Breast epithelium (tissue), 4 donors: ENCODE measurements around the gene UBTD1. TPM values are rescaled to one million over a fixed set of nuclear protein-coding genes. Genes with fewer than 3 reads are reported as not detected.
"Not testable (repeated sequence)": the region's sequence is repeated elsewhere in the genome, so short reads cannot be mapped to it uniquely, and the experiment has no call there.

Source experiments
- DNase-seq, 2 donors: peaks; one replicate each; pipeline ENCODE4 v3.0.0-alpha.2; 2019; ENCODE audit warnings: low spot score in 2 of 2
- H3K27ac ChIP-seq, 2 donors: fragments of 200-600 bp; sonication (generic) in 1 of 2; one replicate each; pipeline ENCODE4 v1.5.1; 2016 to 2019; ENCODE audit warnings: mild to moderate bottlenecking in 1 of 2
- H3K27me3 ChIP-seq, 2 donors: fragments of 200-600 bp; sonication (generic) in 1 of 2; one replicate each; pipeline versions ENCODE4 v1.5.1 to v1.6.0; 2017 to 2019; ENCODE audit warnings: control low read depth in 1 of 2, mild to moderate bottlenecking in 1 of 2
- H3K36me3 ChIP-seq: fragments of 200-600 bp; one replicate; pipeline ENCODE4 v1.5.1; 2019
- H3K4me1 ChIP-seq, 2 donors: fragments of 200-600 bp; sonication (generic); one replicate each; pipeline ENCODE4 v1.5.1; 2016 to 2019; ENCODE audit warnings: control low read depth in 1 of 2
- H3K4me3 ChIP-seq, 3 donors: fragments of 200-600 bp; sonication (generic); 1 replicate in 2 of 3; 2 replicates in 1 of 3; pipeline ENCODE4 v1.5.1; 2016 to 2019; ENCODE audit warnings: mild to moderate bottlenecking in 3 of 3, moderate library complexity in 2 of 3
- H3K9me3 ChIP-seq, 2 donors: fragments of 200-600 bp; sonication (generic) in 1 of 2; one replicate each; pipeline ENCODE4 v1.5.1; 2016 to 2019; ENCODE audit warnings: control low read depth in 1 of 2
- POLR2A ChIP-seq: fragments of 450-650 bp; IDR thresholded peaks from one replicate; pipeline ENCODE4 v1.6.1; 2016; ENCODE audit warnings: antibody characterized with exemption, mild to moderate bottlenecking, moderate library complexity
- POLR2AphosphoS5 ChIP-seq, 3 donors: sonication (generic); formaldehyde crosslinking; IDR thresholded peaks; one replicate each; pipeline ENCODE4 v1.6.1; 2017; ENCODE audit warnings: antibody characterized with exemption in 3 of 3
- intact Hi-C: fragments of 100-400 bp; cut with DNase I; formaldehyde crosslinking; loops from one replicate; pipeline ENCODE4 v1.15.1; 2023; ENCODE audit warnings: low total_unique reads
- total RNA-seq, 3 donors: library from RNA; depleted of rRNA; stranded (reverse); fragments of >200 nt; gene quantifications; one replicate each; pipeline ENCODE4 v1.1.0, GENCODE V29; 2016
- TF ChIP-seq, protein P1 (sequence below), 3 donors: fragments of 450-650 bp; IDR thresholded peaks; one replicate each; pipeline ENCODE4 v1.5.1; 2016 to 2017; ENCODE audit warnings: antibody characterized with exemption in 3 of 3, mild to moderate bottlenecking in 3 of 3, moderate library complexity in 3 of 3

Gene UBTD1
- total RNA-seq, 3 donors from 2014 or later: 9.9 to 14.7 (median 12.4) TPM

DNA sequence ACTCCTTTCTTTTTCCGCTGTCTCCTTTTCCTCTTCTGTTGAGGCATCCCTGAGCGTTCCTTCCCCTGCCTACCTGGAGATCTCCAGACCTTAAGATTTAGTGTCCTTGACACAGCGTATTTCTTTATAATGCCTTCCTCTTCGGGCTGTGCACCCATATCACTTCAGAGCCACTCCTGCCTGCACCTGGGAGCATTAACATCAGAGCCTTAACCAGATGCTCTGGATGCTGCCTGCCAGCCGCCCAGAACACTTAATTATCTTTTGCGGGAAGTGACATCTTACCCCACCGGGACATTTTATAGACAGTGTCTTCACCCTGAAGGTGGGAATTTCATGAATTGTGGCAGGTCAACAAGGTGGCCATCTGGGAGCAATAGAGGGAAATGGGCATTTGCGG, 24.2 kb downstream of the UBTD1 start:
- Histone ChIP-seq H3K27ac (no peak overlapping the region), H3K36me3 (no peaks in the 10 kb centered on the region), H3K4me3 (no peak overlapping the region), H3K9me3 (no peaks in the 10 kb centered on the region), H3K4me1 (peaks cover 0 to 7% of the 10 kb centered on the region in 2 donors), H3K27me3 (no peaks in the 10 kb centered on the region)
- TF ChIP-seq POLR2AphosphoS5 (IDR thresholded peaks at IDR 0.05) (no peak), POLR2A (no peak)
- TF ChIP-seq, protein P1, sequence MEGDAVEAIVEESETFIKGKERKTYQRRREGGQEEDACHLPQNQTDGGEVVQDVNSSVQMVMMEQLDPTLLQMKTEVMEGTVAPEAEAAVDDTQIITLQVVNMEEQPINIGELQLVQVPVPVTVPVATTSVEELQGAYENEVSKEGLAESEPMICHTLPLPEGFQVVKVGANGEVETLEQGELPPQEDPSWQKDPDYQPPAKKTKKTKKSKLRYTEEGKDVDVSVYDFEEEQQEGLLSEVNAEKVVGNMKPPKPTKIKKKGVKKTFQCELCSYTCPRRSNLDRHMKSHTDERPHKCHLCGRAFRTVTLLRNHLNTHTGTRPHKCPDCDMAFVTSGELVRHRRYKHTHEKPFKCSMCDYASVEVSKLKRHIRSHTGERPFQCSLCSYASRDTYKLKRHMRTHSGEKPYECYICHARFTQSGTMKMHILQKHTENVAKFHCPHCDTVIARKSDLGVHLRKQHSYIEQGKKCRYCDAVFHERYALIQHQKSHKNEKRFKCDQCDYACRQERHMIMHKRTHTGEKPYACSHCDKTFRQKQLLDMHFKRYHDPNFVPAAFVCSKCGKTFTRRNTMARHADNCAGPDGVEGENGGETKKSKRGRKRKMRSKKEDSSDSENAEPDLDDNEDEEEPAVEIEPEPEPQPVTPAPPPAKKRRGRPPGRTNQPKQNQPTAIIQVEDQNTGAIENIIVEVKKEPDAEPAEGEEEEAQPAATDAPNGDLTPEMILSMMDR (IDR thresholded peaks at IDR 0.05): no peak
- DNase-seq: no peak
- intact Hi-C loops: no loop called here

DNA sequence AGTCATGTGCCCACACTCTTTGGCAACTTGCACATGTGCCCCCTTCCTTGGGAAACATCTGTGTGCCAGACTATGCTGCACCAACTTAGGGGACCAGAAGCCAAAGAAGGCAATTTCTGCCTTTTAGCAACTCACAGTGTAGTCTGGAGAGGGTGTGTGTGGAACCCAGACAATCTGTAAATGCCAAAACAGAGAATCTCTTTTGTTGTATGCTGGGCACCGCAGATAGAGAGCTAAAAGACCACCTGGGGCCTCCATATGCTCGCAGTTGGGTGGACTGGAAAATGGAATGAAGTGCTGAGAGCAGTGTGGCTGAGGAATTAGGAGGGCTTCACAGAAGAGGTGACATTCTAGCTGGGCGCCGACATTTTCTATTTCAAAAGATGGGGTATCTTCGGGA, 26.4 kb downstream of the UBTD1 start:
- DNase-seq: no peak
- H3K4me3 ChIP-seq: no peak overlapping the region
- intact Hi-C loops: no loop called here
- H3K27me3 ChIP-seq: no peaks in the 10 kb centered on the region
- no peaks in the 10 kb centered on the region for H3K4me1 ChIP-seq
- H3K36me3 ChIP-seq: no peaks in the 10 kb centered on the region
- no peaks in the 10 kb centered on the region for H3K9me3 ChIP-seq
- no peak overlapping the region for H3K27ac ChIP-seq
- TF ChIP-seq POLR2AphosphoS5 (IDR thresholded peaks at IDR 0.05) (no peak), POLR2A (no peak)
- TF ChIP-seq, protein P1 (IDR thresholded peaks at IDR 0.05): no peak

DNA sequence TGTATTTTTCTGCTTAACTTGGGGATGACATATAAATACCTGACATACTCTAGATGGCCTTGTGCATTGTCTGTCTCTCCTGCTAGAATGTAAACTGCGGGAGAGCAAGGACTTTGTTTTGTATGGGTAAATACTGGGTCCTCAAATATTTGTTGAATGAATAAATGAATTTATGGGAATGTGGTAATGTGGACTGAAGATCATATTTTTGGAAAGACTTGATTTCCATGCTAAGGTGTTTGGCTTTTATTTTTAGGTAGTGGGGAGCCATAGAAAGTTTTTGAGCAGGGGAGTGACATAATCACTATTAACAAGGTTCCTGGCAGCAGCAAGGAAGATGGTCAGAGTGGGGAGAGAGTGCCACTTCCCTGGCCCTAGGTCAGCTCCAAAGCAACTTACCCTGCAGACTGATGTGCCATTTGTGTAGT, 27.0 kb downstream of the UBTD1 start:
- intact Hi-C loops: no loop called here
- H3K4me3 ChIP-seq: no peak overlapping the region
- H3K36me3 ChIP-seq: no peaks in the 10 kb centered on the region
- DNase-seq: no peak
- no peak overlapping the region for H3K27ac ChIP-seq
- H3K9me3 ChIP-seq: no peaks in the 10 kb centered on the region
- no peaks in the 10 kb centered on the region for H3K27me3 ChIP-seq
- no peaks in the 10 kb centered on the region for H3K4me1 ChIP-seq
- TF ChIP-seq POLR2AphosphoS5 (IDR thresholded peaks at IDR 0.05) (no peak), POLR2A (no peak)
- TF ChIP-seq, protein P1 (IDR thresholded peaks at IDR 0.05): no peak

DNA sequence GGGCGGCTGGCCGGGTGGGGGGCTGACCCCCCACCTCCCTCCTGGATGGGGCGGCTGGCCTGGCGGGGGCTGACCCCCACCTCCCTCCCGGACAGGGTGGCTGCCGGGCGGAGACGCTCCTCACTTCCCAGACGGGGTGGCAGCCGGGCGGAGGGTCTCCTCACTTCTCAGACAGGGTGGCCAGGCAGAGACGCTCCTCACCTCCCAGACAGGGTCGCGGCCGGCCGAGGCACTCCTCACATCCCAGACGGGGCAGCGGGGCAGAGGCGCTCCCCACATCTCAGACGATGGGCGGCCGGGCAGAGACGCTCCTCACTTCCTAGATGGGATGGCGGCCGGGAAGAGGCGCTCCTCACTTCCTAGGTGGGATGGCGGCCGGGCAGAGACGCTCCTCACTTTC, 30.2 kb downstream of the UBTD1 start:
- H3K4me3 ChIP-seq, H3K36me3 ChIP-seq, DNase-seq, H3K9me3 ChIP-seq, H3K27me3 ChIP-seq, H3K27ac ChIP-seq, H3K4me1 ChIP-seq, intact Hi-C loops: not testable (repeated sequence)

DNA sequence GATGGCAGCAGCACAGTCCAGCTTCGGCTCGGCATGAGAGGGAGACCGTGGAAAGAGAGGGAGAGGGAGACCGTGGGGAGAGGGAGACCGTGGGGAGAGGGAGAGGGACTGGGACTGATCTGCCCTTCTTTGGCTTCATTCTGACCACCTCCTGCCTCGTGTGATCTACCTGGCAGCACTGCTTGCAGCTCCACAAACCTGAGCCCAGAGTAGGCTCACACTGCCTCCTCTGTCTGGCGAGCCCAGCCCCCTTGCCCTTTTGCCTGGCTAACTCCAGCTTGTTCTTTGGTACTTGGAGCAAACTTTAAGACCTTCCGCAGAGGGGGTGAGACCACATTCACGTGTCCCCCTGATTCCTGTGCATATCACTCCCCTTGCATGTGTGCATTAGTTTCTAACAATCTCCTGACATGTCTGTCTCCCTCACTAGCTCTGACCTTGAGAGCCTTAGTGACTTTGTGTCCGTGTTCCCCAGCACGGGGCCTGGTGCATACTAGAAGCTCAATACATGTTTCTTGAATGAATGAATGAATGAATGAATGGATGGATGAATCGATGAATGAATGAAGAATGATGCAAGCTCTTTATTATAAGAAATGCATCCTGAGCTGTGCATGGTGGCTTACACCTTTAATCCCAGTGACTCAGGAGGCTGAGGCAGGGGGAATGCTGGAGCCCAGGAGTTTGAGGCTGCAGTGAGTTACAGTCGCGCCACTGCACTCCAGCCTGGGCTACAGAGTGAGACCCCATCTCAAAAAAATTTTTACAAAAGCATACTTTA, 31.2 kb downstream of the UBTD1 start:
- Histone ChIP-seq H3K27me3 (no peaks in the 10 kb centered on the region), H3K27ac (no peak overlapping the region), H3K4me3 (no peak overlapping the region), H3K36me3 (no peaks in the 10 kb centered on the region), H3K4me1 (no peaks in the 10 kb centered on the region), H3K9me3 (no peaks in the 10 kb centered on the region)
- no peak for DNase-seq
- TF ChIP-seq POLR2A (no peak), POLR2AphosphoS5 (IDR thresholded peaks at IDR 0.05) (no peak)
- TF ChIP-seq, protein P1 (IDR thresholded peaks at IDR 0.05): no peak
- intact Hi-C loops: no loop called here
